NCI-H1105 (cell line): Measurements from ENCODE around the gene WIPF2.
"Not testable (repeated sequence)": the region's sequence is repeated elsewhere in the genome, so short reads cannot be mapped to it uniquely, and the experiment has no call there.

ENCODE experiments used
- DNase-seq: peaks from one replicate; lab custom pipeline; 2025; lab: John Stamatoyannopoulos, UW

Gene WIPF2

GRCh38 chr17:40191237-40192208 lies 27.6 kb upstream of the WIPF2 start:
- peak; percentile 41 for DNase-seq

DNA sequence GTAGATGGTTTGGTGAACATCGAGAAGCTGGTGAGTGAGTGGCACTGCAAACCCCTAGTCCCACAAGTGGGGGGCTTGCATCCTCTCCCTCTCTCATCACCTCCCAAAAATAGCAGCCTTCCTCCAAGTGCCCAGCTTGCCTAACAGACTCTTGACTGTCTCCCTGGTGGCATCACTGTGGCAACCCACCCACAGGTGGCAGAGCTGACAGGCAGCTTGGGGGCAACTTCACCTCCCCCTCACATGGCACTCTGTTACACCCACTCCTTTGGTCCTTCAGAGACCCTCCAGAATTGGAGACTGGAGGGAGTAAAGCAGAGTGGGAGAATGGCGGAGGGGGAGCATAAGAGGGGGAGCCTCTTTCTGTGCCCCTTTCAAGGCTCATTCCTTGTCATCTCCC lies 26.1 kb upstream of the WIPF2 start:
- DNase-seq: no peak

DNA sequence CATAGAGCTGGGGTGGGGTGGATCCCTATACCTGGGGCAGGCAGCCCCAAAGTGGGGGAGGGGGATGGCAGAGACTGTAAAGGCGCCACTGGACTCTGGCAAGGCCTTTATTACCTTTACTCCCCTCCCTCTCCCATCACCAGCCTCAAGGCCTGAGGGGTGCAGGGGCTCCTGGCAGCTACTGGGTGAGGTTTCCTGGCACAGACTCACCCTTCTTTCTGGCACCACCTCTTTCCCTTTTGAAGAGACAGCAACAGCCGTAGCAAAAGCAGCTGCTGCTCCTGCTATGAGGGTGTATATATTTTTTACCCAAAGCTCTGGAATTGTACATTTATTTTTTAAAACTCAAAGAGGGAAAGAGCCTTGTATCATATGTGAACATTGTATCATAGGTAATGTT lies 24.3 kb upstream of the WIPF2 start:
- DNase-seq: no peak

DNA sequence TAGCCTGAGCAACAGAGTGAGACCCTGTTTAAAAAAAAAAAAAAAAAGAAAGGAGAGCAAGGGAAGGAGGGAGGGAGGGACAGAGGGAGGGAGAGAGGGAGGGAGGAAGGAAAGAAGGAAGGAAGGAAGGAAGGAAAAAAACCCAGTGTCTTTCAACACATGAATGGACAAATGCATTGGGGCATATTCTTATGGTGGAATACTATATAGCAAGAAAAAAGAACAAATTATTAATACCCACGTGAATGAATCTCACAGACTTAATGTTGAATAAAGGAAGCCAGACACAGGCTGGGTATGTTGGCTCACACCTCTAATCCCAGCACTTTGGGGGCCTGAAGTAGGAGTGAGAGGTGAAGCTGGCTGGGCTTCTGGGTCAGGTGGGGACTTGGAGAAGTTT lies 21.6 kb upstream of the WIPF2 start:
- no peak for DNase-seq

DNA sequence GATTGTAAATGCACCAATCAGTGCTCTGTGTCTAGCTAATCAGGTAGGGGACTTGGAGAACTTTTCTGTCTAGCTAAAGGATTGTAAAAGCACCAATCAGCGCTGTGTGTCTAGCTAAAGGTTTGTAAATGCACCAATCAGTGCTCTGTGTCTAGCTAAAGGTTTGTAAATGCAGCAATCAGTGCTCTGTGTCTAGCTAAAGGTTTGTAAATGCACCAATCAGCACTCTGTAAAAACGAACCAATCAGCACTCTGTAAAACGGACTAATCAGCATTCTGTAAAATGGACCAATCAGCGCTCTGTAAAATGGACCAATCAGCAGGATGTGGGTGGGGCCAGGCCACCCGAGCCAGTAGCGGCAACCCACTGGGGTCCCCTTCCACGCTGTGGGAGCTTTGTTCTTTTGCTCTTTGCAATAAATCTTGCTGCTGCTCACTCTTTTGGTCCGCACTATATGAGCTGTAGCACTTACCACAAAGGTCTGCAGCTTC lies 21.1 kb upstream of the WIPF2 start:
- DNase-seq: not testable (repeated sequence)

DNA sequence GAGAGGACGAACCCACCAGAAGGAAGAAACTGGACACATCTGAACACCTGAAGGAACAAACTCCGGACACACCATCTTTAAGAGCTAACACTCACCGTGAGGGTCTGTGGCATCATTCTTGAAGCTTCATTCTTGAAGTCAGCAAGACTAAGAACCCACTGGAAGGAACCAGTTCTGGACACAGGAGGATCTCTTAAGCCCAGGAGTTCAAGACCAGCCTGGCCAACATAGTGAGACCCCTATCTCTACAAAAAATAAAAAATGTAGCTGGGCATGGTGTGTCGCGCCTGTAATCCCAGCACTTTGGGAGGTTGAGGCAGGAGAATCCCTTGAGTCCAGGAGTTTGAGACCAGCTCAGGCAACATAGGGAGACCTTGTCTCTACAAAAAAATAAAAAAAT lies 20.5 kb upstream of the WIPF2 start:
- DNase-seq: no peak

- DNase-seq: no peak
Observed at GRCh38 chr17:40203131-40203530, 16.0 kb upstream of the WIPF2 start.

DNA sequence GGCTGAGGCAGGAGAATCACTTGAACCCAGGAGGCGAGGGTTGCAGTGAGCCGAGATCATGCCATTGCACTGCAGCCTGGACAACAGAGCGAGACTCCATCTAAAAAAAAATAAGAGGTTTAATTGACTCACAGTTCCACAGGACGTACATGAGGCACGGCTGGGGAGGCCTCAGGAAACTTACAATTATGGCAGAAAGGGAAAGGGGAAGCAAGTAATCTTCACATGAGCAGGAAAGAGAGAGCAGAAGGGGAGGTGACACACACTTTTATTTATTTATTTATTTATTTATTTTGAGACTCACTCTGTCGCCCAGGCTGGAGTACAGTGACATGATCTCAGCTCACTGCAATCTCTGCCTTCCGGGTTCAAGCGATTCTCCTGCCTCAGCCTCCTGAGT lies 12.9 kb upstream of the WIPF2 start:
- DNase-seq: not testable (repeated sequence)

DNA sequence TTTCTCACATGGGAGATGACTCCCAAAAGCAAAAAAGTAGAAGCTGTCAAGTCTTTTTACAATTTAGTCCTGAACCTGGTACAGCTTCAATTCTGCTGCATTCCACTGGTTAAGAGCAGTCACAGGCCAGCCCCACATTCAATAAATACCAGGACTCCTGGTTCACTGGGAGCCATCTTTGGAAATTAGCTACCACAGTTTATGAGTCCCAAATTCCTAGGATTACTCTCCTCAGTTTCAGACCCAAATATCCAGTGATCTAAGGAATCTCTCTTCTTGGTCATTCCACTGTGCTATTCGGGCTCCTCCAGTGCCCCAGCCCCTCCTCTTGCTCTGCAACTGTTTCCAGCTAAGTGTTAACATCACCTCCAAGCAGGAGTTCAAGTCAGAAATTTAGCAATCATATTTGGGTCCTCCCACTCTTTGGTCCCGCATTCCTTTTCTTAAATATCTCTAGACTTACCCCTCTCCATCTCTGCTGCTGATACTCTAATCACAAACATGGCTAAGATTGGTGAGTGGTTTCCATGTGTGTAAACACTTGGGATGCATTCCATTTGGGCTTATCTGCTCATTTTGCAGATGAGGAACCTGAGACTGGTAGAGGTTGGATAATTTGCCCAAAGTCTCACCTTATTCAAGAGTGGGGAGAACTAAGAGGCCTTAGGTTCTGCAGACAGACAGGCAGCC lies 9.6 kb upstream of the WIPF2 start:
- DNase-seq: no peak

DNA sequence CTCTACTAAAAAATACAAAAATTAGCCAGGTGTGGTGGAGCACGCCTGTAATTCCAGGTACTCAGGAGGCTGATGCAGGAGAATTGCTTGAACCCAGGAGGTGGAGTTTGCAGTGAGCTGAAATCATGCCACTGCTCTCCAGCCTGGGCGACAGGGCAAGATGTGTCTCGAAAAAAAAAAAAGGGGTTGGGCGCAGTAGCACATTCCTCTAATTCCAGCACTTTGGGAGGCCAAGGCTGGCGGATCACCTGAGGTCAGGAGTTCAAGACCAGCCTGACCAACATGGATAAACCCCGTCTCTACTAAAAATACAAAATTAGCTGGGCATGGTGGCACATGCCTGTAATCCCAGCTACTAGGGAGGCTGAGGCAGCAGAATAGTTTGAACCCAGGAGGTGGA lies 5.2 kb upstream of the WIPF2 start:
- not testable (repeated sequence) for DNase-seq

GRCh38 chr17:40218006-40218739 lies 931 bp upstream of the WIPF2 start:
- no peak for DNase-seq

GRCh38 chr17:40219594-40220338 lies 662 bp downstream of the WIPF2 start:
- peak; percentile 71 for DNase-seq

DNA sequence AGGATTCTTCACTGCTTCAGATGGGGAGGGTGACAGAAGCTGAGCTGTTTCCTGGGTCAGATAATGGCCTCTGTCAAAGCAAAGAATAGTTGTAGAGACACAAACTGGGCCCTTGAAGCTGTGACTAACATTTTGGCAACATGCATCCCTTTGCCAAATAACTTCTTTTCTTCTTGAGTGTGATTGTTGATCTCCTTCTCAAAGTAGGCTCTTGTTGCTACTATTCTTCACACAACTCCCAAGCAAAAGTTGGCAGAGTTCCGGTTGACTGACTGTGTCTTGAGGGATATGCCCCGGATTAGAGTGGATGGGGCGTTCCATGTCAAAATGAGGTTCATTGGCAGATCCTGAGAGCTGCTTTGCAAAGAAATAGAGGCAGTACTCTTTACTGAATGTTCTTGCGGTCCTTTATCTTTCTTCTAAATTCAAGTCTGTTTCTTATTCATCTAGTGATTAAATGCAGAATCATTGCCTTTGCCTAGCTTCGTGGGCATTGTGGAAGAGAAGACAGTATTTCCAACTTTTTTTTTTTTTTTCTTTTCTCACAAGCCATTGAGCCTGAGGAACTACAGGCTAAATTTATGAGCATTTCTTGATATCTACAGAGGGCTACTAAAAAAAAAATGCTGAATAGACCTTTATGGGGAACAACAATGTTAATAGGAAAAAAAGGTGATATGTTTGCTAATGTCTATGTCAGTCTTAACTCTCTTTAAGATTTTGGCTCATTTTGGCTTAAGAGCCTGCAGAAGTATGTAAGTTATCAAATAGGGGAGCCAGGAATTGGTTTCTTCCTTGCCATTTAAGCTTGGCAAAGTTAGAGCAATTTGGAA lies 5.8 kb downstream of the WIPF2 start:
- no peak for DNase-seq

DNA sequence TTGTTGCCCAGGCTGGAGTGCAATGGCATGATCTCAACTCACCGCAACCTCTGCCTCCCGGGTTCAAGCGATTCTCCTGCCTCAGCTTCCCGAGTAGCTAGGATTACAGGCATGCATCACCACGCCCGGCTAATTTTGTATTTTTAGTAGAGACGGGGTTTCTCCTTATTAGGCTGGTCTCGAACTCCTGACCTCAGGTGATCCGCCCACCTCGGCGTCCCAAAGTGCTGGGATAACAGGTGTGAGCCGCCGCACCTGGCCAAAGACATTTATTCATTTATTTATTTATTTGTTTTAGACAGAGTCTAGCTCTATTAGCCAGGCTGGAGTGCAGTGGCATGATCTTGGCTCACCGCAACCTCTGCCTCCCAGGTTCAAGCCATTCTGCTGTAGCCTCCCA lies 10.0 kb downstream of the WIPF2 start:
- DNase-seq: not testable (repeated sequence)

- no peak for DNase-seq
Observed at GRCh38 chr17:40230670-40231069, 11.6 kb downstream of the WIPF2 start.

DNA sequence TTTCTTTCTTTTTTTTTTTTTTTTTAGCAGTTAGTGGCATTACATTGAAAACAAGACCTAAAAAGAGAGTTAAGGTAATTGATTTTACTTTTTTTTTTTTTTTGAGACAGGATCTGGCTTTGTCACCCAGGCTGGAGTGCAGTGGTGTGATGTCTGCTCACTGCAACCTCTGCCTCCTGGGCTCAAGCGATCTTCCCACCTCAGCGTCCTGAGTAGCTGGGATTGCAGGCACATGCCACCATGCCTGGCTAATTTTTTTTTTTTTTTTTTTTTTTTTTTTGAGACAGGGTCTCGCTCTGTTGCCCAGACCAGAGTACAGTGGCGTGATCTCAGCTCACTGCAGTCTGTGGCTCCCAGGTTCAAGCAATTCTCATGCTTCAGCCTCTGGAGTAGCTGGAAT lies 12.8 kb downstream of the WIPF2 start:
- not testable (repeated sequence) for DNase-seq

DNA sequence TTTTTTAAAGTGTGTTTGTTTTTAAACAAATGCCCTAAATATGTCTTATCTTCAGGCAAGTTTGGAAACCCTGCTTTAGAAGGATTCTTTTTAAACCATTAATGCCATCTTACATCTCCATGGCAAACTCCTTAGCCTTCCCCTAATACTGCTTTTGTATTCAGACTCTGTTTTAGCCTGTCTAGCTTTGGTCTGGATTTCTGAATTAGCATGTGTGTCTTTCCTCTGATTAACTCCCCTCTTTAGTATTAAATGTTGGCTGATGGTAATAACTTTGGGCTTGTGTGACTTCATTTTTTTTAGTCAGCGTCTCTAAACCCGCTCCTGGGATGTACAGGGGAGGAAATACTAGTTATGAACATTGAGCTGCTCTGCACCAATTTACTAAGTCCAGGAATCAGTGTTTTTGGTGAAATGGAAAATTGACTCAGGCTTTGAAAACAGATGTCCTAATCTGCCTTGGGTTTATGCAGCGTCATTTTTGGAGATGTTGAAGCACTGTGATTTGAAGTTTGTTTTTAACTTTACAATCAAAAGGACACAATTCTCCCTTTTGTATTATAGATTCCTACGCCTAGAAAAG lies 22.2 kb downstream of the WIPF2 start:
- no peak for DNase-seq

- no peak for DNase-seq
Observed at GRCh38 chr17:40242774-40243173, 23.7 kb downstream of the WIPF2 start.

- no peak for DNase-seq
Observed at GRCh38 chr17:40243761-40244160, 24.7 kb downstream of the WIPF2 start.

GRCh38 chr17:40244255-40244654 lies 25.2 kb downstream of the WIPF2 start:
- DNase-seq: no peak
